NCI-H128 (cell line): ENCODE measurements around the gene RAB4B.
A peak's percentile ranks its signal among the peaks of the same experiment; 100 is the strongest.
"Not testable (repeated sequence)": the region's sequence is repeated elsewhere in the genome, so short reads cannot be mapped to it uniquely, and the experiment has no call there.

Source experiments
- DNase-seq: peaks from one replicate; lab custom pipeline; 2025; ENCODE audit not compliant: unreplicated experiment; lab: John Stamatoyannopoulos, UW

The RAB4B gene

GRCh38 chr19:40777937-40778705 is at the start of gene RAB4B:
TSS of gene RAB4B (plus strand) at chr19:40778247. CDS start at chr19:40778376, 129 bp downstream.
- peak; percentile 99 for DNase-seq

- not testable (repeated sequence) for DNase-seq
Observed at GRCh38 chr19:40730065-40730464, 48.0 kb upstream of the RAB4B start.

- not testable (repeated sequence) for DNase-seq
Observed at GRCh38 chr19:40732304-40732703, 45.7 kb upstream of the RAB4B start.

GRCh38 chr19:40733149-40733548 is 44.9 kb upstream of the RAB4B start:
- no peak for DNase-seq

- no peak for DNase-seq
Observed at GRCh38 chr19:40735013-40735771, 42.9 kb upstream of the RAB4B start.

GRCh38 chr19:40736661-40737060 is 41.4 kb upstream of the RAB4B start:
- no peak for DNase-seq

GRCh38 chr19:40737102-40737644 is 40.9 kb upstream of the RAB4B start:
- no peak for DNase-seq

- DNase-seq, result no peak
Observed at GRCh38 chr19:40739030-40739839, 38.8 kb upstream of the RAB4B start.

GRCh38 chr19:40739871-40740703 is 38.0 kb upstream of the RAB4B start:
- DNase-seq, result no peak

GRCh38 chr19:40740747-40741146 is 37.3 kb upstream of the RAB4B start:
- no peak for DNase-seq

- no peak for DNase-seq
Observed at GRCh38 chr19:40741527-40742390, 36.3 kb upstream of the RAB4B start.

- no peak for DNase-seq
Observed at GRCh38 chr19:40742477-40742876, 35.6 kb upstream of the RAB4B start.

GRCh38 chr19:40742886-40743285 is 35.2 kb upstream of the RAB4B start:
- no peak for DNase-seq

GRCh38 chr19:40743926-40744325 is 34.1 kb upstream of the RAB4B start:
- DNase-seq, result no peak

- DNase-seq, result no peak
Observed at GRCh38 chr19:40744554-40745401, 33.3 kb upstream of the RAB4B start.

GRCh38 chr19:40745402-40745780 is 32.7 kb upstream of the RAB4B start:
- no peak for DNase-seq

- no peak for DNase-seq
Observed at GRCh38 chr19:40747536-40747935, 30.5 kb upstream of the RAB4B start.

GRCh38 chr19:40750058-40750873 is 27.8 kb upstream of the RAB4B start, which contains the start of gene ACTMAP:
TSS of gene ACTMAP (minus strand) at chr19:40750477. CDS start at chr19:40749803, 674 bp downstream.
- peak; percentile 100 for DNase-seq
